ACC112 (cell line): ENCODE results near the gene IQCE.

Experiments used
- H2AFZ ChIP-seq: fragments of 200-600 bp; sonication (generic); one replicate; pipeline ENCODE4 v1.6.0; 2017; ENCODE audit warnings: antibody characterized with exemption, low read length; ENCODE audit not compliant: unreplicated experiment
- H3K27ac ChIP-seq: fragments of 200-600 bp; sonication (generic); 2 replicates; pipeline ENCODE4 v1.5.1; 2014; ENCODE audit warnings: low read depth, mild to moderate bottlenecking, antibody characterized with exemption, low read length, moderate library complexity
- H3K27me3 ChIP-seq: fragments of 200-600 bp; sonication (generic); 2 replicates; pipeline ENCODE4 v1.6.1; 2014; ENCODE audit warnings: mild to moderate bottlenecking, antibody characterized with exemption, low read length, moderate library complexity, mixed read lengths; ENCODE audit not compliant: insufficient read depth
- H3K36me3 ChIP-seq: fragments of 200-600 bp; sonication (generic); 2 replicates; pipeline ENCODE4 v1.6.1; 2016; ENCODE audit warnings: mild to moderate bottlenecking, antibody characterized with exemption, low read length, moderate library complexity, mixed read lengths; ENCODE audit not compliant: insufficient read depth
- H3K4me1 ChIP-seq: fragments of 200-600 bp; sonication (generic); one replicate; pipeline ENCODE4 v1.6.1; 2016; ENCODE audit warnings: low read length, mixed read lengths; ENCODE audit not compliant: insufficient read depth, unreplicated experiment, control insufficient read depth
- H3K4me3 ChIP-seq: fragments of 200-600 bp; sonication (generic); 2 replicates; pipeline ENCODE4 v1.5.1; 2014; ENCODE audit warnings: mild to moderate bottlenecking, low read depth, low read length
- H3K79me2 ChIP-seq: fragments of 200-600 bp; sonication (generic); one replicate; pipeline ENCODE4 v1.6.0; 2016; ENCODE audit warnings: low read length; ENCODE audit not compliant: control insufficient read depth, unreplicated experiment, insufficient read depth

Gene IQCE

GRCh38 chr7:2634267-2635145 lies 75.7 kb downstream of the IQCE start:
- Histone ChIP-seq H3K27ac (peak overlapping the region; percentile 79), H2AFZ (no peak overlapping the region), H3K4me1 (peaks cover 23% of the 10 kb centered on the region), H3K36me3 (no peaks in the 10 kb centered on the region), H3K79me2 (peaks cover 20% of the 10 kb centered on the region), H3K4me3 (peak overlapping the region; percentile 86), H3K27me3 (no peaks in the 10 kb centered on the region)

GRCh38 chr7:2635148-2635668 lies 76.4 kb downstream of the IQCE start:
- H3K4me1 ChIP-seq = peaks cover 23% of the 10 kb centered on the region
- peaks cover 20% of the 10 kb centered on the region for H3K79me2 ChIP-seq
- H2AFZ ChIP-seq = no peak overlapping the region
- H3K27ac ChIP-seq = no peak overlapping the region
- H3K4me3 ChIP-seq = no peak overlapping the region
- no peaks in the 10 kb centered on the region for H3K27me3 ChIP-seq
- no peaks in the 10 kb centered on the region for H3K36me3 ChIP-seq

GRCh38 chr7:2635810-2636701 lies 77.3 kb downstream of the IQCE start:
- Histone ChIP-seq H3K27ac (no peak overlapping the region), H2AFZ (no peak overlapping the region), H3K36me3 (no peaks in the 10 kb centered on the region), H3K27me3 (no peaks in the 10 kb centered on the region), H3K4me1 (peaks cover 23% of the 10 kb centered on the region), H3K4me3 (no peak overlapping the region), H3K79me2 (peaks cover 20% of the 10 kb centered on the region)

GRCh38 chr7:2637066-2637471 lies 78.3 kb downstream of the IQCE start:
- H3K27me3 ChIP-seq = no peaks in the 10 kb centered on the region
- no peak overlapping the region for H3K27ac ChIP-seq
- no peak overlapping the region for H3K4me3 ChIP-seq
- H3K4me1 ChIP-seq = peaks cover 23% of the 10 kb centered on the region
- H3K36me3 ChIP-seq = no peaks in the 10 kb centered on the region
- peaks cover 19% of the 10 kb centered on the region for H3K79me2 ChIP-seq
- no peak overlapping the region for H2AFZ ChIP-seq

GRCh38 chr7:2637505-2638223 lies 78.9 kb downstream of the IQCE start:
- Histone ChIP-seq H2AFZ (no peak overlapping the region), H3K4me3 (no peak overlapping the region), H3K36me3 (no peaks in the 10 kb centered on the region), H3K27ac (no peak overlapping the region), H3K79me2 (peaks cover 15% of the 10 kb centered on the region), H3K27me3 (no peaks in the 10 kb centered on the region), H3K4me1 (peaks cover 23% of the 10 kb centered on the region)

- peaks cover 17% of the 10 kb centered on the region for H3K4me1 ChIP-seq
- no peak overlapping the region for H3K4me3 ChIP-seq
These were observed 79.6 kb downstream of the IQCE start for GRCh38 chr7:2638224-2638991.

GRCh38 chr7:2639181-2639681 lies 80.5 kb downstream of the IQCE start:
- peaks cover 15% of the 10 kb centered on the region for H3K79me2 ChIP-seq

More at GRCh38 chr7:2638224-2638991, 79.6 kb downstream of the IQCE start:
- H2AFZ ChIP-seq = no peak overlapping the region
- no peak overlapping the region for H3K27ac ChIP-seq
- no peaks in the 10 kb centered on the region for H3K27me3 ChIP-seq
- H3K36me3 ChIP-seq = no peaks in the 10 kb centered on the region
- H3K79me2 ChIP-seq = peaks cover 15% of the 10 kb centered on the region

GRCh38 chr7:2639695-2640481 lies 81.1 kb downstream of the IQCE start:
- Histone ChIP-seq H3K4me3 (no peak overlapping the region), H3K27me3 (no peaks in the 10 kb centered on the region), H2AFZ (no peak overlapping the region), H3K27ac (no peak overlapping the region), H3K4me1 (peaks cover 11% of the 10 kb centered on the region), H3K36me3 (no peaks in the 10 kb centered on the region), H3K79me2 (peaks cover 15% of the 10 kb centered on the region)

More at GRCh38 chr7:2639181-2639681, 80.5 kb downstream of the IQCE start:
- Histone ChIP-seq H3K36me3 (no peaks in the 10 kb centered on the region), H3K4me3 (no peak overlapping the region), H3K4me1 (peaks cover 11% of the 10 kb centered on the region), H3K27ac (no peak overlapping the region), H3K27me3 (no peaks in the 10 kb centered on the region), H2AFZ (no peak overlapping the region)

- no peaks in the 10 kb centered on the region for H3K36me3 ChIP-seq
- H3K79me2 ChIP-seq = peaks cover 11% of the 10 kb centered on the region
- H3K27me3 ChIP-seq = no peaks in the 10 kb centered on the region
- H3K4me1 ChIP-seq = peaks cover 17% of the 10 kb centered on the region
- H3K27ac ChIP-seq = no peak overlapping the region
- no peak overlapping the region for H3K4me3 ChIP-seq
- H2AFZ ChIP-seq = no peak overlapping the region
These were observed 81.7 kb downstream of the IQCE start for GRCh38 chr7:2640482-2640830.
